Upper lobe of left lung (tissue), 6 donors: Measurements from ENCODE around the gene PRKN. TPM values are rescaled to one million over a fixed set of nuclear protein-coding genes. Genes with fewer than 3 reads are reported as not detected.

Source experiments
- ATAC-seq, 2 donors: fragments of 200-7000 bp; cut with Tn5 transposase; one replicate each; pipeline ENCODE4 v1.9.1; 2022; ENCODE audit warnings: mild to moderate bottlenecking in 2 of 2, moderate library complexity in 2 of 2; ENCODE audit not compliant: low FRiP score in 2 of 2
- DNase-seq, 2 donors: peaks; one replicate each; pipeline ENCODE4 v3.0.0-alpha.2; 2019 to 2020
- H3K27ac ChIP-seq, 4 donors: fragments of 200-600 bp; sonication (generic); one replicate each; pipeline ENCODE4 v1.5.1; 2016 to 2019
- H3K27me3 ChIP-seq, 4 donors: fragments of 200-600 bp; sonication (generic); one replicate each; pipeline ENCODE4 v1.5.1; 2017 to 2019
- H3K36me3 ChIP-seq, 4 donors: fragments of 200-600 bp; sonication (generic); one replicate each; pipeline ENCODE4 v1.5.1; 2016 to 2019
- H3K4me1 ChIP-seq, 4 donors: fragments of 200-600 bp; sonication (generic); one replicate each; pipeline ENCODE4 v1.5.1; 2018 to 2019
- H3K4me3 ChIP-seq, 4 donors: fragments of 200-600 bp; sonication (generic); one replicate each; pipeline ENCODE4 v1.5.1; 2017 to 2019; ENCODE audit warnings: mild to moderate bottlenecking in 2 of 4, moderate library complexity in 1 of 4
- H3K9me3 ChIP-seq, 4 donors: fragments of 200-600 bp; sonication (generic); one replicate each; pipeline ENCODE4 v1.5.1; 2018 to 2019
- EP300 ChIP-seq, 4 donors: sonication (generic); formaldehyde crosslinking; IDR thresholded peaks; one replicate each; pipeline ENCODE4 v1.5.1; 2017; ENCODE audit warnings: antibody characterized with exemption in 4 of 4, control low read depth in 2 of 4
- POLR2A ChIP-seq, 4 donors: fragments of 450-650 bp; IDR thresholded peaks; one replicate each; pipeline ENCODE4 v1.5.1; 2016 to 2017; ENCODE audit warnings: antibody characterized with exemption in 4 of 4, mild to moderate bottlenecking in 2 of 4
- POLR2AphosphoS5 ChIP-seq, 2 donors: sonication (generic); formaldehyde crosslinking; IDR thresholded peaks; one replicate each; pipeline ENCODE4 v1.5.1; 2017; ENCODE audit warnings: antibody characterized with exemption in 2 of 2
- WGBS, 2 donors: methylation state at CpG; one replicate each; pipeline ENCODE4 v1.1.5; 2017 to 2018; 5-methylcytosine and 5-hydroxymethylcytosine counted together
- total RNA-seq, 6 donors: library from RNA; depleted of rRNA in 4 of 6; stranded (reverse); fragments of >200 nt in 4 of 6; gene quantifications; one replicate each; pipeline versions ENCODE4 v1.1.0 to v1.2.1, GENCODE V29; 2016 to 2021
- TF ChIP-seq, protein P1 (sequence below), 6 experiments: fragments of 450-650 bp in 4 of 6; fragments of 200-600 bp in 2 of 6; sonication (generic) in 2 of 6; IDR thresholded peaks; one replicate each; pipeline ENCODE4 v1.5.1; 2016 to 2019; ENCODE audit warnings: antibody characterized with exemption in 6 of 6
- donor health status: DM: no; HTN: no; CAD: no; lungs with moderate emphysema.
- donor health status: DM: no; HTN: yes; CAD: no; lungs with severe emphysema.

PRKN gene
- total RNA-seq, 6 donors from 2014 or later = 2.7 to 29.3 (median 5.5) TPM

- TF ChIP-seq EP300 (IDR thresholded peaks at IDR 0.05) (no peak), POLR2AphosphoS5 (IDR thresholded peaks at IDR 0.05) (no peak), POLR2A (IDR thresholded peaks at IDR 0.05) (no peak)
- TF ChIP-seq, protein P1, sequence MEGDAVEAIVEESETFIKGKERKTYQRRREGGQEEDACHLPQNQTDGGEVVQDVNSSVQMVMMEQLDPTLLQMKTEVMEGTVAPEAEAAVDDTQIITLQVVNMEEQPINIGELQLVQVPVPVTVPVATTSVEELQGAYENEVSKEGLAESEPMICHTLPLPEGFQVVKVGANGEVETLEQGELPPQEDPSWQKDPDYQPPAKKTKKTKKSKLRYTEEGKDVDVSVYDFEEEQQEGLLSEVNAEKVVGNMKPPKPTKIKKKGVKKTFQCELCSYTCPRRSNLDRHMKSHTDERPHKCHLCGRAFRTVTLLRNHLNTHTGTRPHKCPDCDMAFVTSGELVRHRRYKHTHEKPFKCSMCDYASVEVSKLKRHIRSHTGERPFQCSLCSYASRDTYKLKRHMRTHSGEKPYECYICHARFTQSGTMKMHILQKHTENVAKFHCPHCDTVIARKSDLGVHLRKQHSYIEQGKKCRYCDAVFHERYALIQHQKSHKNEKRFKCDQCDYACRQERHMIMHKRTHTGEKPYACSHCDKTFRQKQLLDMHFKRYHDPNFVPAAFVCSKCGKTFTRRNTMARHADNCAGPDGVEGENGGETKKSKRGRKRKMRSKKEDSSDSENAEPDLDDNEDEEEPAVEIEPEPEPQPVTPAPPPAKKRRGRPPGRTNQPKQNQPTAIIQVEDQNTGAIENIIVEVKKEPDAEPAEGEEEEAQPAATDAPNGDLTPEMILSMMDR (IDR thresholded peaks at IDR 0.05) = no peak
- H3K27me3 ChIP-seq = no peaks in the 10 kb centered on the region
- no peak overlapping the region for H3K27ac ChIP-seq
- H3K36me3 ChIP-seq = no peaks in the 10 kb centered on the region
- 90 to 96% methylated on average over 5 to 16 of the region's 16 CpGs for WGBS, 2 donors
- no peak overlapping the region for H3K4me3 ChIP-seq
- DNase-seq (peak in 1 of 2 donors; percentile 73), ATAC-seq (no peak)
- peaks cover 0 to 9% (median 2%) of the 10 kb centered on the region in 4 donors for H3K4me1 ChIP-seq
- no peaks in the 10 kb centered on the region for H3K9me3 ChIP-seq
Measured at GRCh38 chr6:161303628-161304340, 1423.8 kb downstream of the PRKN start.

DNA sequence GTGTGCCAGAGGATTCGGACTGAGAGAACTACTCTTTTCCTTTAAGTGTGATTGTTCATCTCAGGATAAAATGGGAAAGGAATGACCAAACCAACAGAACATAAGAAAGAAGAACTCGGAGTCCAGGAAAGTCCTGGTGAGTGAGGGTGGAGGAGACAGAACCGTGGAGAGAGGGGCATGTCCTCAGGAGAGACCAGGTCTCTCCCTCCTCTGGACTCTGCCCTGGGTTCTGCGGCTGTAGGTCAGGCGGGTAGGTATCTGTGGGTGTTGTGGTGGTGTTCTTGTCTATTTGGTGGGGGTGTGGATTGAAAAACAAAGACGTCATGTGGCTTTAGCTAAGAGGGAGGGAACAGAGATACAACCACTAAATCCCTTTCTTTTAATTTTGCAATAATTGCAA is 1424.6 kb downstream of the PRKN start:
- DNase-seq (no peak), ATAC-seq (no peak)
- Histone ChIP-seq H3K27ac (no peak overlapping the region), H3K36me3 (no peaks in the 10 kb centered on the region), H3K27me3 (no peaks in the 10 kb centered on the region), H3K4me1 (peaks cover 0 to 9% (median 2%) of the 10 kb centered on the region in 4 donors), H3K4me3 (no peak overlapping the region), H3K9me3 (no peaks in the 10 kb centered on the region)
- TF ChIP-seq POLR2AphosphoS5 (IDR thresholded peaks at IDR 0.05) (no peak), POLR2A (IDR thresholded peaks at IDR 0.05) (no peak)
- WGBS, 2 donors = 80 to 94% methylated on average over 6 of the region's 6 CpGs

- peak in 1 of 2 donors; percentile 67 for DNase-seq
- Histone ChIP-seq H3K4me1 (peaks cover 0 to 9% (median 2%) of the 10 kb centered on the region in 4 donors), H3K36me3 (no peaks in the 10 kb centered on the region), H3K9me3 (no peaks in the 10 kb centered on the region), H3K4me3 (no peak overlapping the region), H3K27ac (no peak overlapping the region), H3K27me3 (no peaks in the 10 kb centered on the region)
- ATAC-seq = peak; percentile 60 to 66
- 48 to 53% methylated on average over 2 of the region's 2 CpGs for WGBS, 2 donors
- TF ChIP-seq POLR2AphosphoS5 (IDR thresholded peaks at IDR 0.05) (no peak), EP300 (IDR thresholded peaks at IDR 0.05) (no peak)
- TF ChIP-seq, protein P1 (IDR thresholded peaks at IDR 0.05) = no peak
Measured at GRCh38 chr6:161301338-161301737, 1426.2 kb downstream of the PRKN start.

DNA sequence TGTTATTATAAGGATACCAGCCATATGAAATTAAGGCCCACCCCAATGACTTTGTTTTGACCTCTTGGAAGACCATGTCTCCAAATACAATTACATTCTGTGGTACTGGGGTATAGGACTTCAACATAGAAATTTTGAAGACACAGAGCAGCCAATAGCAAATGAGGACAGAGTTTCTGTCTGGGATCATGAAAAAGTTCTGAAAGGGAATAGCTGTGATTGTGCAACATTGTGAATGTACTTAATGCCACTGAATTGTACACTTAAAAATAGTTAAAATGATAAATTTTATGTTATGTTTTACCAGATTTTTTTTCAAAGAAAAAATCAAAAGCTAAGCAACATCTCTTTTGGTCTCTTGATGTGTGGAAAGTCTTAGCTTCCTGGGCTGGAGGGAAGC is 1426.7 kb downstream of the PRKN start:
- no peak for TF ChIP-seq POLR2AphosphoS5 (IDR thresholded peaks at IDR 0.05)
- no peak for TF ChIP-seq POLR2A (IDR thresholded peaks at IDR 0.05)
- TF ChIP-seq EP300 (IDR thresholded peaks at IDR 0.05) = no peak
- TF ChIP-seq, protein P1 (IDR thresholded peaks at IDR 0.05) = no peak
- H3K27ac ChIP-seq = no peak overlapping the region
- no peaks in the 10 kb centered on the region for H3K27me3 ChIP-seq
- H3K9me3 ChIP-seq = no peaks in the 10 kb centered on the region
- no peak overlapping the region for H3K4me3 ChIP-seq
- H3K4me1 ChIP-seq = peaks cover 0 to 9% (median 2%) of the 10 kb centered on the region in 4 donors
- ATAC-seq (no peak), DNase-seq (no peak)
- H3K36me3 ChIP-seq = no peaks in the 10 kb centered on the region

- Histone ChIP-seq H3K4me3 (no peak overlapping the region), H3K9me3 (no peaks in the 10 kb centered on the region), H3K36me3 (no peaks in the 10 kb centered on the region), H3K4me1 (peaks cover 0 to 9% (median 2%) of the 10 kb centered on the region in 4 donors), H3K27ac (no peak overlapping the region), H3K27me3 (no peaks in the 10 kb centered on the region)
- TF ChIP-seq EP300 (IDR thresholded peaks at IDR 0.05) (no peak), POLR2A (IDR thresholded peaks at IDR 0.05) (no peak), POLR2AphosphoS5 (IDR thresholded peaks at IDR 0.05) (no peak)
- TF ChIP-seq, protein P1 (IDR thresholded peaks at IDR 0.05) = no peak
- 92 to 98% methylated on average over 4 of the region's 4 CpGs for WGBS, 2 donors
- ATAC-seq (no peak), DNase-seq (no peak)
Measured at GRCh38 chr6:161299726-161300125, 1427.8 kb downstream of the PRKN start.

Other genes with a start within 250 kb of the PRKN start
- gene PACRG, start 208 bp upstream of the PRKN start, total RNA-seq = 10 to 100 TPM in 1 of 6 donors, 1 to 10 TPM in 4, under 1 TPM in 1; 0.52 to 15.3 (median 3.1) TPM